A549 treated with AZD2906 at 1 μM for 4 hours (cell line): Measurements from ENCODE around the gene KRTAP5-10. TPM values are rescaled to one million over a fixed set of nuclear protein-coding genes. Genes with fewer than 3 reads are reported as not detected.

Source experiments
- total RNA-seq: library from RNA; stranded (reverse); fragments of 200-300 nt; extraction: Qiagen RNA extraction; gene quantifications from 5 replicates; pipeline ENCODE4 v1.2.3, GENCODE V29; 2022

Gene KRTAP5-10, protein sequence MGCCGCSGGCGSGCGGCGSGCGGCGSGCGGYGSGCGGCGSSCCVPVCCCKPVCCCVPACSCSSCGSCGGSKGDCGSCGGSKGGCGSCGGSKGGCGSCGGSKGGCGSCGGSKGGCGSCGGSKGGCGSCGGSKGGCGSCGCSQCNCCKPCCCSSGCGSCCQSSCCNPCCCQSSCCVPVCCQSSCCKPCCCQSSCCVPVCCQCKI
- not detected in 5 replicates for total RNA-seq

DNA sequence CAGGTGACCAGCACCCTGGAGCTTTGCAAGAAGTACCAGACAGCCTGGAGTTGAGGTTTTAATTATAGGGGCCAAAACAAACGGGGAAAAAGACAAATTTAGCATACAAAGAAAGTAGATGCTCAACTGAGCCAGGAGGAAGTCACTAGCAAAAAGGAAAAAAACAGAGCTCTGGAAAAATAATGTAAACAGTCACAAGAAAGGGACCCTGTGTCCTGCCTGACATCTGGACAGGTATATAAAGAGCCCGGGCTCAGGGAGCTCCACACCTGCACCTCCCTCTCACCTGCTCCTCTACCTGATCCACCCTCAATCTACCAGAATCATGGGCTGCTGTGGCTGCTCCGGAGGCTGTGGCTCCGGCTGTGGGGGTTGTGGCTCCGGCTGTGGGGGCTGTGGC is at the start of gene KRTAP5-10:
KRTAP5-10 (plus strand) TSS at position 301 of the 400 bp plus-strand sequence; CDS start at position 326, 25 bp downstream.

GRCh38 chr11:71526796-71527575 is 38.4 kb upstream of the KRTAP5-10 start, which contains the start of gene KRTAP5-7:
Gene KRTAP5-7, plus strand, starts transcription at chr11:71527267. Its CDS starts 34 bp downstream, at chr11:71527301.

DNA sequence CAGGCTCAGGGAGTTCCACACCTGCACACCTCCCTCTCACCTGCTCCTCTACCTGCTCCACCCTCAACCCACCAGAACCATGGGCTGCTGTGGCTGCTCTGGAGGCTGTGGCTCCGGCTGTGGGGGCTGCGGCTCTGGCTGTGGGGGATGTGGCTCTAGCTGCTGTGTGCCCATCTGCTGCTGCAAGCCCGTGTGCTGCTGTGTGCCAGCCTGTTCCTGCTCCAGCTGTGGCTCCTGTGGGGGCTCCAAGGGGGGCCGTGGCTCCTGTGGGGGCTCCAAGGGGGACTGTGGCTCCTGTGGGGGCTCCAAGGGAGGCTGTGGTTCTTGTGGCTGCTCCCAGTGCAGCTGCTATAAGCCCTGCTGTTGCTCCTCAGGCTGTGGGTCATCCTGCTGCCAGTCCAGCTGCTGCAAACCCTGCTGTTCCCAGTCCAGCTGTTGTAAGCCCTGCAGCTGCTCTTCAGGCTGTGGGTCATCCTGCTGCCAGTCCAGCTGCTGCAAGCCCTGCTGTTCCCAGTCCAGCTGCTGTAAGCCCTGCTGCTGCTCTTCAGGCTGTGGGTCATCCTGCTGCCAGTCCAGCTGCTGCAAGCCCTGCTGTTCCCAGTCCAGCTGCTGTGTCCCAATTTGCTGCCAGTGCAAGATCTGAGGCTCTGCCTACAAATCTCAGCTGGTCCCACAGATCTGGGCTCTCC is 27.2 kb upstream of the KRTAP5-10 start, which contains the start of gene KRTAP5-8:
KRTAP5-8 (plus strand) TSS at position 49 of the 689 bp plus-strand sequence; CDS start at position 80, 31 bp downstream.

GRCh38 chr11:71548120-71548519 is 17.2 kb upstream of the KRTAP5-10 start, which contains the start of gene KRTAP5-9:
Gene KRTAP5-9, plus strand, starts transcription at chr11:71548420. Its CDS starts 238 bp downstream, at chr11:71548658.

DNA sequence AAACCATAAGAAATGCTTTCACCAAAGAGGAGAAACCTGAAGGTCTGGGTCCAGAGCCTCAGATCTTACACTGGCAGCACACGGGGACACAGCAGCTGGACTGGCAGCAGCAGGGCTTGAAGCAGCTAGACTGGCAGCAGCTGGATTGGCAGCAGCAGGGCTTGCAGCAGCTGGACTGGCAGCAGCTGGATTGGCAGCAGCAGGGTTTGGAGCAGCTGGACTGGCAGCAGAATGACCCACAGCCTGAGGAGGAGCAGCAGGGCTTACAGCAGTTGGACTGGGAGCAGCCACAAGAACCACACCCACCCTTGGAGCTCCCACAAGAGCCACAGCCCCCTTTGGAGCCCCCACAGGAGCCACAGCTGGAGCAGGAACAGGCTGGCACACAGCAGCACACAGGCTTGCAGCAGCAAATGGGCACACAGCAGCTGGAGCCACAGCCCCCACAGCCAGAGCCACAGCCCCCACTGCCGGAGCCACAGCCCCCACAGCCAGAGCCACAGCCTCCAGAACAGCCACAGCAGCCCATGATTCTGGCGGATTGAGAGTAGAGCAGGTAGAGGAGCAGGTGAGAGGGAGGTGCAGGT is 17.0 kb downstream of the KRTAP5-10 start, which contains the start of gene KRTAP5-11:
KRTAP5-11 (minus strand) TSS at position 567 of the 587 bp plus-strand sequence; CDS start at position 529, 38 bp downstream.

Other genes starting within 250 kb of the KRTAP5-10 start
- gene DHCR7, start 117.2 kb upstream of the KRTAP5-10 start, total RNA-seq, result 43.8 to 52.9 TPM (median 48.2 TPM) in 5 replicates
- 40.2 to 48.5 TPM (median 44.0 TPM) in 5 replicates for gene NADSYN1, start 112.4 kb upstream of the KRTAP5-10 start, total RNA-seq
- not detected in 5 replicates for gene KRTAP5-7, start 38.3 kb upstream of the KRTAP5-10 start, total RNA-seq
- gene KRTAP5-8, start 27.5 kb upstream of the KRTAP5-10 start, total RNA-seq, result not detected in 5 replicates
- not detected in 5 replicates for gene KRTAP5-9, start 17.1 kb upstream of the KRTAP5-10 start, total RNA-seq
- gene KRTAP5-11, start 17.3 kb downstream of the KRTAP5-10 start, total RNA-seq, result not detected in 5 replicates